Liver (tissue), 3 donors: ENCODE measurements around the gene RYR1.

Source experiments
- FOXA1 ChIP-seq: IDR thresholded peaks from 2 replicates; pipeline ENCODE4 v1.6.1; 2016; ENCODE audit warnings: antibody characterized with exemption
- GABPA ChIP-seq, 2 donors: IDR thresholded peaks in 1 of 2; conservative IDR thresholded peaks in 1 of 2; 2 replicates each; pipeline ENCODE4 v1.6.1; 2016; ENCODE audit warnings: antibody characterized with exemption in 2 of 2, mild to moderate bottlenecking in 1 of 2, moderate library complexity in 1 of 2
- RAD21 ChIP-seq, 2 donors: IDR thresholded peaks; 2 replicates each; pipeline ENCODE4 v1.6.1; 2016; ENCODE audit warnings: antibody characterized with exemption in 2 of 2, mild to moderate bottlenecking in 2 of 2
- TAF1 ChIP-seq: conservative IDR thresholded peaks from 2 replicates; pipeline ENCODE4 v1.6.1; 2016; ENCODE audit warnings: antibody characterized with exemption, mild to moderate bottlenecking
- TF ChIP-seq, protein P1 (sequence below): fragments of 150-350 bp; IDR thresholded peaks from 2 replicates; pipeline ENCODE4 v1.5.1; 2017; ENCODE audit warnings: improper control_type of control experiment, low read depth, low read length; ENCODE audit not compliant: missing input control
- TF ChIP-seq, protein P2 (sequence below): IDR thresholded peaks from 2 replicates; pipeline ENCODE4 v1.6.1; 2016; ENCODE audit warnings: antibody characterized with exemption
- donor health status: healthy.
- donor health status: healthy.

DNA sequence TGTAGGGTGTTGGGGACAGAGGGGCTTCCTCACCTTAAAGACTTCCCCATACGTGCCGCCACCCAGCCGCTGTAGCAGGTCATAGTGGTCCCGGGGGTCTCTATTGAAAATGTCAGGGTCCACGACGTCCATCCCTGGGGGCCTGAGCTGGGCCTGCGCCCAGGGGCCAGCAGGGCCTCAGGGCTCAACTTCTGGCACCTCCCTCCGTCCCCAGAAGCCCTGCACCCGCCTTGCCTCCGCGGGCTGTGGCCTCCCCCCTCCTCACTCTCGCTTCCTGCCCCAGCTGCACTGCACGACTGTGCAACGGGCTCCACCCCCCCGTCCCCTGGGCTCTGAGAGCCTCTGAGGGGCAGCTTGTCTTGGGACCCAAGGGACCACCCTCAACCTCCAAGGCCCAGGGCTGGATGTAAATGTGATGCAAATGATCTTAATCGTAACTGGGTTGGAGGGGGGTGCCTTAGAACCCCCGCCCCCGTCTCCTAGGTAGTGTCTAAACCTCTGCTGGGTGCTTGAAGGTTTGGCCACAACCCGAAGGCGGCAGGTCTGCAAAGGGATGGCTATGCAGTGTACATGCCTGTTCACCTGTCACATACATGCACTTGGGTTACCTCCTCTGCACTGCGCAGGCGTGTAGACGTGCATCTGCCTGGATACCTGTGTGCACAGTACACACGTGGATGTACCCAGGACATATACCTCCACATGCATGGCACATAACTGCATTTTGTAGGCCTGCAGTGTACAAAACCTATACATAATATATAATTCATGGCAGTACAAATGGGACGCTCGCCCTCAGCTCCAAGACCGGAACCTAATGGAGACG is 184.5 kb downstream of the RYR1 start, which contains the start of gene MAP4K1:
- no peak for TF ChIP-seq TAF1
- TF ChIP-seq, protein P1, sequence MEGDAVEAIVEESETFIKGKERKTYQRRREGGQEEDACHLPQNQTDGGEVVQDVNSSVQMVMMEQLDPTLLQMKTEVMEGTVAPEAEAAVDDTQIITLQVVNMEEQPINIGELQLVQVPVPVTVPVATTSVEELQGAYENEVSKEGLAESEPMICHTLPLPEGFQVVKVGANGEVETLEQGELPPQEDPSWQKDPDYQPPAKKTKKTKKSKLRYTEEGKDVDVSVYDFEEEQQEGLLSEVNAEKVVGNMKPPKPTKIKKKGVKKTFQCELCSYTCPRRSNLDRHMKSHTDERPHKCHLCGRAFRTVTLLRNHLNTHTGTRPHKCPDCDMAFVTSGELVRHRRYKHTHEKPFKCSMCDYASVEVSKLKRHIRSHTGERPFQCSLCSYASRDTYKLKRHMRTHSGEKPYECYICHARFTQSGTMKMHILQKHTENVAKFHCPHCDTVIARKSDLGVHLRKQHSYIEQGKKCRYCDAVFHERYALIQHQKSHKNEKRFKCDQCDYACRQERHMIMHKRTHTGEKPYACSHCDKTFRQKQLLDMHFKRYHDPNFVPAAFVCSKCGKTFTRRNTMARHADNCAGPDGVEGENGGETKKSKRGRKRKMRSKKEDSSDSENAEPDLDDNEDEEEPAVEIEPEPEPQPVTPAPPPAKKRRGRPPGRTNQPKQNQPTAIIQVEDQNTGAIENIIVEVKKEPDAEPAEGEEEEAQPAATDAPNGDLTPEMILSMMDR = no peak
- TF ChIP-seq, protein P2, sequence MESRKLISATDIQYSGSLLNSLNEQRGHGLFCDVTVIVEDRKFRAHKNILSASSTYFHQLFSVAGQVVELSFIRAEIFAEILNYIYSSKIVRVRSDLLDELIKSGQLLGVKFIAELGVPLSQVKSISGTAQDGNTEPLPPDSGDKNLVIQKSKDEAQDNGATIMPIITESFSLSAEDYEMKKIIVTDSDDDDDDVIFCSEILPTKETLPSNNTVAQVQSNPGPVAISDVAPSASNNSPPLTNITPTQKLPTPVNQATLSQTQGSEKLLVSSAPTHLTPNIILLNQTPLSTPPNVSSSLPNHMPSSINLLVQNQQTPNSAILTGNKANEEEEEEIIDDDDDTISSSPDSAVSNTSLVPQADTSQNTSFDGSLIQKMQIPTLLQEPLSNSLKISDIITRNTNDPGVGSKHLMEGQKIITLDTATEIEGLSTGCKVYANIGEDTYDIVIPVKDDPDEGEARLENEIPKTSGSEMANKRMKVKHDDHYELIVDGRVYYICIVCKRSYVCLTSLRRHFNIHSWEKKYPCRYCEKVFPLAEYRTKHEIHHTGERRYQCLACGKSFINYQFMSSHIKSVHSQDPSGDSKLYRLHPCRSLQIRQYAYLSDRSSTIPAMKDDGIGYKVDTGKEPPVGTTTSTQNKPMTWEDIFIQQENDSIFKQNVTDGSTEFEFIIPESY = no peak
- no peak for TF ChIP-seq RAD21 (IDR thresholded peaks at IDR 0.05)
- no peak for TF ChIP-seq FOXA1
- TF ChIP-seq GABPA (IDR thresholded peaks at IDR 0.05 in 1 of 2, conservative IDR thresholded peaks at IDR 0.05 in 1 of 2) = no peak
